MG63 (cell line): ENCODE results near the gene GALNT10. TPM values are rescaled to one million over a fixed set of nuclear protein-coding genes. Genes with fewer than 3 reads are reported as not detected.
A peak's percentile ranks its signal among the peaks of the same experiment; 100 is the strongest.

Experiments used
- DNase-seq: peaks from one replicate; pipeline ENCODE4 v3.0.0-alpha.2; 2020
- H3K27me3 ChIP-seq: fragments of 250-450 bp; sonication (Bioruptor Pico); 2 replicates; pipeline ENCODE4 v1.5.1; 2020; ENCODE audit warnings: mild to moderate bottlenecking, moderate library complexity
- H3K36me3 ChIP-seq: fragments of 250-450 bp; sonication (Bioruptor Pico); 2 replicates; pipeline ENCODE4 v1.5.1; 2020; ENCODE audit warnings: mild to moderate bottlenecking, moderate library complexity
- H3K4me3 ChIP-seq: fragments of 250-450 bp; sonication (Bioruptor Pico); 2 replicates; pipeline ENCODE4 v1.5.1; 2020; ENCODE audit warnings: mild to moderate bottlenecking, moderate library complexity
- H3K9me3 ChIP-seq: fragments of 250-450 bp; sonication (Bioruptor Pico); 2 replicates; pipeline ENCODE4 v1.5.1; 2020; ENCODE audit warnings: mild to moderate bottlenecking, moderate library complexity
- total RNA-seq: library from RNA; depleted of rRNA; stranded (reverse); fragments of >200 nt; shearing (Covaris generic); gene quantifications from 2 replicates; pipeline ENCODE4 v1.2.3, GENCODE V29; 2014; ENCODE audit warnings: low replicate concordance

Gene GALNT10
- total RNA-seq, 1 experiment from 2014 or later, result 26.3 TPM

GRCh38 chr5:154445422-154446194, 255.1 kb downstream of the GALNT10 start, which contains the start of gene SAP30L:
Gene SAP30L, plus strand, starts transcription at chr5:154445997. Its CDS starts 608 bp downstream, at chr5:154446605.
- H3K4me3 ChIP-seq, result peak within 1 kb of the TSS; percentile 99
- peak; percentile 97 for DNase-seq
- H3K27me3 ChIP-seq, result no peaks in the 10 kb centered on the region
- peaks cover 20% of the 10 kb centered on the region for H3K36me3 ChIP-seq
- H3K9me3 ChIP-seq, result no peaks in the 10 kb centered on the region

GRCh38 chr5:154446195-154447088, 255.9 kb downstream of the GALNT10 start:
- peak; percentile 75 for DNase-seq
- Histone ChIP-seq H3K27me3 (no peaks in the 10 kb centered on the region), H3K4me3 (peak overlapping the region; percentile 99), H3K9me3 (no peaks in the 10 kb centered on the region), H3K36me3 (peaks cover 19% of the 10 kb centered on the region)

- H3K4me3 ChIP-seq, result peak overlapping the region; percentile 99
- peaks cover 21% of the 10 kb centered on the region for H3K36me3 ChIP-seq
- DNase-seq, result peak; percentile 14
- H3K27me3 ChIP-seq, result no peaks in the 10 kb centered on the region
- no peaks in the 10 kb centered on the region for H3K9me3 ChIP-seq
Measured at GRCh38 chr5:154447089-154447725, 256.7 kb downstream of the GALNT10 start.

GRCh38 chr5:154449786-154450185, 259.3 kb downstream of the GALNT10 start:
- Histone ChIP-seq H3K9me3 (no peaks in the 10 kb centered on the region), H3K36me3 (peaks cover 45% of the 10 kb centered on the region), H3K27me3 (no peaks in the 10 kb centered on the region), H3K4me3 (no peak overlapping the region)
- no peak for DNase-seq

- no peaks in the 10 kb centered on the region for H3K27me3 ChIP-seq
- H3K9me3 ChIP-seq, result no peaks in the 10 kb centered on the region
- no peak overlapping the region for H3K4me3 ChIP-seq
- DNase-seq, result no peak
- H3K36me3 ChIP-seq, result peaks cover 66% of the 10 kb centered on the region
Measured at GRCh38 chr5:154451957-154452356, 261.4 kb downstream of the GALNT10 start.

- H3K36me3 ChIP-seq, result peaks cover 63% of the 10 kb centered on the region
- H3K4me3 ChIP-seq, result no peak overlapping the region
- DNase-seq, result no peak
- H3K27me3 ChIP-seq, result no peaks in the 10 kb centered on the region
- H3K9me3 ChIP-seq, result no peaks in the 10 kb centered on the region
Measured at GRCh38 chr5:154455585-154455984, 265.1 kb downstream of the GALNT10 start.

- peaks cover 54% of the 10 kb centered on the region for H3K36me3 ChIP-seq
- no peaks in the 10 kb centered on the region for H3K9me3 ChIP-seq
- DNase-seq, result no peak
- no peaks in the 10 kb centered on the region for H3K27me3 ChIP-seq
- H3K4me3 ChIP-seq, result no peak overlapping the region
Measured at GRCh38 chr5:154456540-154456939, 266.0 kb downstream of the GALNT10 start.

- DNase-seq, result no peak
- Histone ChIP-seq H3K27me3 (no peaks in the 10 kb centered on the region), H3K4me3 (no peak overlapping the region)
Measured at GRCh38 chr5:154459015-154459414, 268.5 kb downstream of the GALNT10 start.

GRCh38 chr5:154460172-154460571, 269.6 kb downstream of the GALNT10 start:
- no peak for DNase-seq
- peaks cover 21% of the 10 kb centered on the region for H3K36me3 ChIP-seq
- H3K4me3 ChIP-seq, result no peak overlapping the region

More at GRCh38 chr5:154459015-154459414, 268.5 kb downstream of the GALNT10 start:
- Histone ChIP-seq H3K36me3 (peaks cover 32% of the 10 kb centered on the region), H3K9me3 (no peaks in the 10 kb centered on the region)

GRCh38 chr5:154461531-154461930, 271.0 kb downstream of the GALNT10 start:
- DNase-seq, result no peak
- no peak overlapping the region for H3K4me3 ChIP-seq
- no peaks in the 10 kb centered on the region for H3K9me3 ChIP-seq
- H3K36me3 ChIP-seq, result peaks cover 7% of the 10 kb centered on the region
- H3K27me3 ChIP-seq, result no peaks in the 10 kb centered on the region

More at GRCh38 chr5:154460172-154460571, 269.6 kb downstream of the GALNT10 start:
- Histone ChIP-seq H3K27me3 (no peaks in the 10 kb centered on the region), H3K9me3 (no peaks in the 10 kb centered on the region)

GRCh38 chr5:154464438-154464837, 273.9 kb downstream of the GALNT10 start:
- DNase-seq, result no peak

GRCh38 chr5:154465169-154465568, 274.6 kb downstream of the GALNT10 start:
- 0 out of 2 replicates have a peak, but pooled peaks cover 1% of the 10 kb centered on the region for H3K27me3 ChIP-seq
- no peaks in the 10 kb centered on the region; the same call in 1 of the 2 replicates for H3K36me3 ChIP-seq
- peak; percentile 62 for DNase-seq
- no peaks in the 10 kb centered on the region for H3K9me3 ChIP-seq
- H3K4me3 ChIP-seq, result no peak overlapping the region

More at GRCh38 chr5:154464438-154464837, 273.9 kb downstream of the GALNT10 start:
- no peaks in the 10 kb centered on the region for H3K9me3 ChIP-seq
- no peaks in the 10 kb centered on the region for H3K27me3 ChIP-seq
- no peak overlapping the region for H3K4me3 ChIP-seq
- H3K36me3 ChIP-seq, result no peaks in the 10 kb centered on the region; the same call in 1 of the 2 replicates

GRCh38 chr5:154466147-154466546, 275.6 kb downstream of the GALNT10 start:
- Histone ChIP-seq H3K36me3 (no peaks in the 10 kb centered on the region; the same call in 1 of the 2 replicates), H3K9me3 (no peaks in the 10 kb centered on the region), H3K4me3 (no peak overlapping the region), H3K27me3 (peaks cover 5% of the 10 kb centered on the region)
- DNase-seq, result no peak

- Histone ChIP-seq H3K9me3 (no peaks in the 10 kb centered on the region), H3K36me3 (no peaks in the 10 kb centered on the region), H3K4me3 (no peak overlapping the region), H3K27me3 (peaks cover 7% of the 10 kb centered on the region)
- no peak for DNase-seq
Measured at GRCh38 chr5:154466671-154467070, 276.1 kb downstream of the GALNT10 start.

GRCh38 chr5:154467655-154468354, 277.3 kb downstream of the GALNT10 start:
- Histone ChIP-seq H3K36me3 (no peaks in the 10 kb centered on the region), H3K9me3 (no peaks in the 10 kb centered on the region), H3K27me3 (peaks cover 7% of the 10 kb centered on the region), H3K4me3 (no peak overlapping the region)
- peak; percentile 69 for DNase-seq

- DNase-seq, result no peak
- Histone ChIP-seq H3K4me3 (no peak overlapping the region), H3K27me3 (peaks cover 7% of the 10 kb centered on the region), H3K9me3 (no peaks in the 10 kb centered on the region; the same call in 1 of the 2 replicates), H3K36me3 (peaks cover 4% of the 10 kb centered on the region; the same call in 1 of the 2 replicates)
Measured at GRCh38 chr5:154470137-154470536, 279.6 kb downstream of the GALNT10 start.
